SK-N-SH treated with all-trans-retinoic acid at 6 μM for 48 hours (cell line): ENCODE data around the gene ZBTB12.

Experiments used
- ATAC-seq: fragments of 200-7000 bp; cut with Tn5 transposase; 3 replicates; pipeline ENCODE4 v1.9.1; 2020; ENCODE audit warnings: mild to moderate bottlenecking, moderate library complexity
- ARNTL ChIP-seq: fragments of 450-650 bp; formaldehyde crosslinking; IDR thresholded peaks from 2 replicates; pipeline ENCODE4 v1.5.0; 2020; ENCODE audit warnings: low read depth, mild to moderate bottlenecking, moderate library complexity, borderline replicate concordance
- BACH2 ChIP-seq: fragments of 250-450 bp; sonication (Bioruptor Pico); IDR thresholded peaks from 2 replicates; pipeline ENCODE4 v1.9.0; 2021; ENCODE audit warnings: mild to moderate bottlenecking, borderline replicate concordance
- CREB5 ChIP-seq: fragments of 250-450 bp; sonication (Bioruptor Pico); IDR thresholded peaks from 2 replicates; pipeline ENCODE4 v1.5.1; 2020; ENCODE audit warnings: low read depth, mild to moderate bottlenecking, moderate library complexity
- CSDC2 ChIP-seq: fragments of 250-450 bp; sonication (Bioruptor Pico); IDR thresholded peaks from 2 replicates; pipeline ENCODE4 v1.5.0; 2020; ENCODE audit warnings: mild to moderate bottlenecking, moderate library complexity
- CSRNP3 ChIP-seq: fragments of 250-450 bp; sonication (Bioruptor Pico); IDR thresholded peaks from 2 replicates; pipeline ENCODE4 v1.5.1; 2021; ENCODE audit warnings: mild to moderate bottlenecking, moderate library complexity
- ESRRG ChIP-seq: fragments of 250-450 bp; sonication (Bioruptor Pico); IDR thresholded peaks from 2 replicates; pipeline ENCODE4 v1.6.1; 2021; ENCODE audit warnings: mild to moderate bottlenecking
- GLIS3 ChIP-seq: fragments of 250-450 bp; sonication (Bioruptor Pico); IDR thresholded peaks from 2 replicates; pipeline ENCODE4 v1.5.0; 2020; ENCODE audit warnings: mild to moderate bottlenecking, moderate library complexity
- ISL1 ChIP-seq: fragments of 250-450 bp; sonication (Bioruptor Pico); IDR thresholded peaks from 2 replicates; pipeline ENCODE4 v2.1.2; 2022; ENCODE audit warnings: mild to moderate bottlenecking, moderate library complexity
- OSR1 ChIP-seq: fragments of 250-450 bp; sonication (Bioruptor Pico); IDR thresholded peaks from 2 replicates; pipeline ENCODE4 v1.8.0; 2022; ENCODE audit warnings: moderate library complexity, mild to moderate bottlenecking, inconsistent platforms
- PPARA ChIP-seq: fragments of 250-450 bp; sonication (Bioruptor Pico); IDR thresholded peaks from 2 replicates; pipeline ENCODE4 v1.5.0; 2020; ENCODE audit warnings: mild to moderate bottlenecking, borderline replicate concordance
- SNAI2 ChIP-seq: fragments of 250-450 bp; sonication (Bioruptor Pico); IDR thresholded peaks from 2 replicates; pipeline ENCODE4 v1.5.0; 2020; ENCODE audit warnings: mild to moderate bottlenecking, moderate library complexity
- TCF4 ChIP-seq: fragments of 250-450 bp; sonication (Bioruptor Pico); IDR thresholded peaks from 2 replicates; pipeline ENCODE4 v1.8.0; 2021; ENCODE audit warnings: mild to moderate bottlenecking, moderate library complexity, borderline replicate concordance
- TOX ChIP-seq: fragments of 250-450 bp; sonication (Bioruptor Pico); IDR thresholded peaks from 2 replicates; pipeline ENCODE4 v1.8.0; 2021; ENCODE audit warnings: mild to moderate bottlenecking, moderate library complexity, borderline replicate concordance
- TSHZ2 ChIP-seq: fragments of 250-450 bp; sonication (Bioruptor Pico); IDR thresholded peaks from 2 replicates; pipeline ENCODE4 v1.5.0; 2020; ENCODE audit warnings: mild to moderate bottlenecking, moderate library complexity
- ZC3H10 ChIP-seq: fragments of 250-450 bp; sonication (Bioruptor Pico); IDR thresholded peaks from 2 replicates; pipeline ENCODE4 v1.5.1; 2021; ENCODE audit warnings: mild to moderate bottlenecking, moderate library complexity
- ZFP30 ChIP-seq: fragments of 450-650 bp; formaldehyde crosslinking; IDR thresholded peaks from 2 replicates; pipeline ENCODE4 v1.5.0; 2022; ENCODE audit warnings: mild to moderate bottlenecking, moderate library complexity
- ZNF565 ChIP-seq: fragments of 450-650 bp; formaldehyde crosslinking; conservative IDR thresholded peaks from 2 replicates; pipeline ENCODE4 v1.5.0; 2020; ENCODE audit warnings: low read depth, mild to moderate bottlenecking, moderate library complexity
- ZNF70 ChIP-seq: fragments of 450-650 bp; formaldehyde crosslinking; IDR thresholded peaks from 2 replicates; pipeline ENCODE4 v1.5.0; 2020; ENCODE audit warnings: mild to moderate bottlenecking, moderate library complexity
- TF ChIP-seq, protein P1 (sequence below): fragments of 250-450 bp; sonication (Bioruptor Pico); IDR thresholded peaks from 2 replicates; pipeline ENCODE4 v1.8.0; 2021; ENCODE audit warnings: low read depth, mild to moderate bottlenecking, moderate library complexity, borderline replicate concordance

Gene ZBTB12

GRCh38 chr6:31861150-31861549, 40.7 kb downstream of the ZBTB12 start:
- no peak for ATAC-seq

DNA sequence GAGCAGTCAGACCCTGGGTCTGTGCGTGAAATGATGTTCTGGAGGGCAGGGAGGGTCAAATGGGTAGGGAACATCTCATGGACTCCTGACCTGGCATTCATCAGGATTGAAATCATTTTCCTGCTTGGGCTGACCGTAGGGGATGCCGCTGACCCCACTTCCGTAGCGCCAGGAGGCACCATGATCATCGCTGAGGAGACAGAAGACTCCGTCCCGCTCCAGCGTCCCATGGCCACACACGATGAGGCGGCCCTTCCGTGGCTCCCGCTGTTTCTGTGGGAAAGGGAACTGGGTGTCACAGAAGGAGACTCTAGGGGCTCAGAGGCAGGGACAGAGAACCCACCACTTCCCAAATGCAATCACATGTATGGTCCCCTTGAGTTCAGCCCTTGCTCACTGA, 41.5 kb downstream of the ZBTB12 start:
- no peak for TF ChIP-seq TSHZ2 (CRISPR knock-in tag)
- TF ChIP-seq GLIS3 (CRISPR knock-in tag): no peak
- TF ChIP-seq, protein P1, sequence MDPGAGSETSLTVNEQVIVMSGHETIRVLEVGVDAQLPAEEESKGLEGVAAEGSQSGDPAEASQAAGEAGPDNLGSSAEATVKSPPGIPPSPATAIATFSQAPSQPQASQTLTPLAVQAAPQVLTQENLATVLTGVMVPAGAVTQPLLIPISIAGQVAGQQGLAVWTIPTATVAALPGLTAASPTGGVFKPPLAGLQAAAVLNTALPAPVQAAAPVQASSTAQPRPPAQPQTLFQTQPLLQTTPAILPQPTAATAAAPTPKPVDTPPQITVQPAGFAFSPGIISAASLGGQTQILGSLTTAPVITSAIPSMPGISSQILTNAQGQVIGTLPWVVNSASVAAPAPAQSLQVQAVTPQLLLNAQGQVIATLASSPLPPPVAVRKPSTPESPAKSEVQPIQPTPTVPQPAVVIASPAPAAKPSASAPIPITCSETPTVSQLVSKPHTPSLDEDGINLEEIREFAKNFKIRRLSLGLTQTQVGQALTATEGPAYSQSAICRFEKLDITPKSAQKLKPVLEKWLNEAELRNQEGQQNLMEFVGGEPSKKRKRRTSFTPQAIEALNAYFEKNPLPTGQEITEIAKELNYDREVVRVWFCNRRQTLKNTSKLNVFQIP (CRISPR knock-in tag): no peak
- no peak for TF ChIP-seq ZNF565 (CRISPR knock-in tag)
- TF ChIP-seq ZC3H10 (CRISPR knock-in tag): no peak
- no peak for TF ChIP-seq TOX (CRISPR knock-in tag)
- ATAC-seq: no peak

More at GRCh38 chr6:31861150-31861549, 40.7 kb downstream of the ZBTB12 start:
- TF ChIP-seq ESRRG (CRISPR knock-in tag) (no peak), CREB5 (no peak), ZFP30 (no peak), ZNF70 (CRISPR knock-in tag) (no peak)

DNA sequence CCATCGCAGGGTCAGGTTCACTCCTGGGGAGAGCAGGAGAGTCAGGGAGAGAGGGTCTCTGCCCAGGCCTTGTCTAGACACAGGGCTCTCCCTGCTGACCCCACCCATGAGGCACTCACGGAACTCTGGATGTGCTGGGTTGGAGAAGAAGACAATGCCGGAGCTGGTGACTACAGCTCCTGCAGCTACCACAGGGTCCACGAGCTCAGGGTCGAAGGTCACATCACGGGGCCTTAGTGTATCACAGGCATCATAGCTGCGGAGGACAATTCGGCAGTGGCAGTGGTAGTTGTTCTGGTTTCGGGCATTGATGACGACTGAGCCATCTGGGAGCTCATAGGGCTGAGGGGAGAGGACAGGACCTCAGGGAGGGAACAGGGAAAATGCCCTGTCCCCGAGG, 42.0 kb downstream of the ZBTB12 start:
- ATAC-seq: no peak
- TF ChIP-seq GLIS3 (CRISPR knock-in tag): no peak
- TF ChIP-seq ESRRG (CRISPR knock-in tag): no peak
- TF ChIP-seq PPARA (CRISPR knock-in tag): no peak
- no peak for TF ChIP-seq TSHZ2 (CRISPR knock-in tag)
- no peak for TF ChIP-seq ISL1 (CRISPR knock-in tag)
- TF ChIP-seq CSDC2 (CRISPR knock-in tag): no peak
- no peak for TF ChIP-seq BACH2 (CRISPR knock-in tag)
- no peak for TF ChIP-seq ZC3H10 (CRISPR knock-in tag)
- no peak for TF ChIP-seq TOX (CRISPR knock-in tag)
- TF ChIP-seq ARNTL (CRISPR knock-in tag): no peak
- no peak for TF ChIP-seq ZNF70 (CRISPR knock-in tag)
- TF ChIP-seq ZNF565 (CRISPR knock-in tag): no peak
- no peak for TF ChIP-seq SNAI2 (CRISPR knock-in tag)
- no peak for TF ChIP-seq TCF4
- TF ChIP-seq OSR1 (CRISPR knock-in tag): no peak
- no peak for TF ChIP-seq CSRNP3 (CRISPR knock-in tag)
- no peak for TF ChIP-seq CREB5
- TF ChIP-seq, protein P1 (CRISPR knock-in tag): no peak
